ENCODE measurements around the gene RUNX2. TPM values are rescaled to one million over a fixed set of nuclear protein-coding genes. Genes with fewer than 3 reads are reported as not detected.

RUNX2 gene
- total RNA-seq, 1 donor from 2014 or later = not detected

GRCh38 chr6:45351667-45352066 lies 23.5 kb downstream of the RUNX2 start:
- Mint-ChIP-seq H3K4me3 (ENCODE audit: unreplicated experiment) (no peak overlapping the region), H3K9me3 (ENCODE audit: unreplicated experiment) (no peaks in the 10 kb centered on the region), H3K4me1 (ENCODE audit: low read depth, unreplicated experiment) (peaks cover 7% of the 10 kb centered on the region), H3K27me3 (ENCODE audit: unreplicated experiment) (no peaks in the 10 kb centered on the region), H3K27ac (ENCODE audit: unreplicated experiment) (no peak overlapping the region), H3K36me3 (ENCODE audit: unreplicated experiment) (no peaks in the 10 kb centered on the region)
- no peak for DNase-seq
- TF ChIP-seq, protein P1, sequence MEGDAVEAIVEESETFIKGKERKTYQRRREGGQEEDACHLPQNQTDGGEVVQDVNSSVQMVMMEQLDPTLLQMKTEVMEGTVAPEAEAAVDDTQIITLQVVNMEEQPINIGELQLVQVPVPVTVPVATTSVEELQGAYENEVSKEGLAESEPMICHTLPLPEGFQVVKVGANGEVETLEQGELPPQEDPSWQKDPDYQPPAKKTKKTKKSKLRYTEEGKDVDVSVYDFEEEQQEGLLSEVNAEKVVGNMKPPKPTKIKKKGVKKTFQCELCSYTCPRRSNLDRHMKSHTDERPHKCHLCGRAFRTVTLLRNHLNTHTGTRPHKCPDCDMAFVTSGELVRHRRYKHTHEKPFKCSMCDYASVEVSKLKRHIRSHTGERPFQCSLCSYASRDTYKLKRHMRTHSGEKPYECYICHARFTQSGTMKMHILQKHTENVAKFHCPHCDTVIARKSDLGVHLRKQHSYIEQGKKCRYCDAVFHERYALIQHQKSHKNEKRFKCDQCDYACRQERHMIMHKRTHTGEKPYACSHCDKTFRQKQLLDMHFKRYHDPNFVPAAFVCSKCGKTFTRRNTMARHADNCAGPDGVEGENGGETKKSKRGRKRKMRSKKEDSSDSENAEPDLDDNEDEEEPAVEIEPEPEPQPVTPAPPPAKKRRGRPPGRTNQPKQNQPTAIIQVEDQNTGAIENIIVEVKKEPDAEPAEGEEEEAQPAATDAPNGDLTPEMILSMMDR (IDR thresholded peaks at IDR 0.05; ENCODE audit: partially characterized antibody, unreplicated experiment) = no peak

GRCh38 chr6:45353654-45354053 lies 25.5 kb downstream of the RUNX2 start:
- Mint-ChIP-seq H3K9me3 (ENCODE audit: unreplicated experiment) (no peaks in the 10 kb centered on the region), H3K36me3 (ENCODE audit: unreplicated experiment) (no peaks in the 10 kb centered on the region), H3K27me3 (ENCODE audit: unreplicated experiment) (no peaks in the 10 kb centered on the region), H3K4me1 (ENCODE audit: low read depth, unreplicated experiment) (peaks cover 7% of the 10 kb centered on the region), H3K27ac (ENCODE audit: unreplicated experiment) (no peak overlapping the region), H3K4me3 (ENCODE audit: unreplicated experiment) (no peak overlapping the region)
- TF ChIP-seq, protein P1 (IDR thresholded peaks at IDR 0.05; ENCODE audit: partially characterized antibody, unreplicated experiment) = no peak
- DNase-seq = no peak

- H3K36me3 Mint-ChIP-seq (ENCODE audit: unreplicated experiment) = no peaks in the 10 kb centered on the region
- no peaks in the 10 kb centered on the region for H3K9me3 Mint-ChIP-seq (ENCODE audit: unreplicated experiment)
- H3K27ac Mint-ChIP-seq (ENCODE audit: unreplicated experiment) = no peak overlapping the region
- no peak for DNase-seq
- H3K4me3 Mint-ChIP-seq (ENCODE audit: unreplicated experiment) = no peak overlapping the region
- TF ChIP-seq, protein P1 (IDR thresholded peaks at IDR 0.05; ENCODE audit: partially characterized antibody, unreplicated experiment) = no peak
- H3K27me3 Mint-ChIP-seq (ENCODE audit: unreplicated experiment) = no peaks in the 10 kb centered on the region
- no peaks in the 10 kb centered on the region for H3K4me1 Mint-ChIP-seq (ENCODE audit: low read depth, unreplicated experiment)
Measured at GRCh38 chr6:45364466-45364865, 36.3 kb downstream of the RUNX2 start.

DNA sequence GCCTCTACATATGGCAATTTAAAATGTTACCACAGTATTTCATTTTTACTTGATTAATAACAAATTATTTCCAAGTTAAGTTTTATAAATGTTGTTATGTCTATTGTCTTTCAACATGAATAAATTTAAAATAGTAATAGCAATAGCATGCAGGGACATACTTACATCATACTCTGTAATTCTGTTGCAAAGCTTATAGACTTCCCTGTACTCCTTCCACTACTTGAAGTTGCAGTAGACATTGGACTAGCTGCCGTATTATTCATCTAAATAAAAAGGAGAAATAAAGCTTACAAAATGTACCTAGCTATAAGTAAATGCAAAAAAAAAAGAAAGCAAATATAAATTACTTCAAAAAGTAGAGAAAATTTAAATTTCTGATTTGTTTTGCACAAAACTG lies 36.9 kb downstream of the RUNX2 start:
- no peaks in the 10 kb centered on the region for H3K9me3 Mint-ChIP-seq (ENCODE audit: unreplicated experiment)
- H3K27ac Mint-ChIP-seq (ENCODE audit: unreplicated experiment) = no peak overlapping the region
- no peak overlapping the region for H3K4me3 Mint-ChIP-seq (ENCODE audit: unreplicated experiment)
- TF ChIP-seq, protein P1 (IDR thresholded peaks at IDR 0.05; ENCODE audit: partially characterized antibody, unreplicated experiment) = no peak
- H3K36me3 Mint-ChIP-seq (ENCODE audit: unreplicated experiment) = no peaks in the 10 kb centered on the region
- H3K4me1 Mint-ChIP-seq (ENCODE audit: low read depth, unreplicated experiment) = no peaks in the 10 kb centered on the region
- no peaks in the 10 kb centered on the region for H3K27me3 Mint-ChIP-seq (ENCODE audit: unreplicated experiment)
- DNase-seq = no peak

DNA sequence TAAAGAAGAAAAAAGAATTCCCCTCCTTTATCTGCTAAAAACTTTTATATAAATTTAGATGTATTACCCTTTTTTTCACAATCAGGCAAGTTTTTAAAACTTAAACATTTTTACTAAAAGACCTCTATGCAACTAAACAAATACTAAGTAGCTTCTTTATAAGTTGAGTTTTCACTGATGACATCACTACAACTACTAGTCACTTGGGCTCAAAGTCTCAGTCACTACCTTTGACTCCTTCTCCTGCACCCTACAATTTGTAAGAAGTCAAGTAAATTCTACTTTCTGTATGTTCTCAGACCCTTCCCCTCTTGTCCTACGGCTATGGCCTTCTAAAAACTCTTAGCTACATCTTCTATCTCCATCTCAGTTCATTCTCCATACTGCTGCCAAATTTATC lies 38.4 kb downstream of the RUNX2 start:
- no peak for DNase-seq
- Mint-ChIP-seq H3K27ac (ENCODE audit: unreplicated experiment) (no peak overlapping the region), H3K9me3 (ENCODE audit: unreplicated experiment) (no peaks in the 10 kb centered on the region), H3K4me1 (ENCODE audit: low read depth, unreplicated experiment) (no peaks in the 10 kb centered on the region), H3K4me3 (ENCODE audit: unreplicated experiment) (no peak overlapping the region), H3K36me3 (ENCODE audit: unreplicated experiment) (no peaks in the 10 kb centered on the region), H3K27me3 (ENCODE audit: unreplicated experiment) (no peaks in the 10 kb centered on the region)
- TF ChIP-seq, protein P1 (IDR thresholded peaks at IDR 0.05; ENCODE audit: partially characterized antibody, unreplicated experiment) = no peak
